ENCODE results near the gene TAF6L.
"Not testable (repeated sequence)": the region's sequence is repeated elsewhere in the genome, so short reads cannot be mapped to it uniquely, and the experiment has no call there.

TAF6L gene

DNA sequence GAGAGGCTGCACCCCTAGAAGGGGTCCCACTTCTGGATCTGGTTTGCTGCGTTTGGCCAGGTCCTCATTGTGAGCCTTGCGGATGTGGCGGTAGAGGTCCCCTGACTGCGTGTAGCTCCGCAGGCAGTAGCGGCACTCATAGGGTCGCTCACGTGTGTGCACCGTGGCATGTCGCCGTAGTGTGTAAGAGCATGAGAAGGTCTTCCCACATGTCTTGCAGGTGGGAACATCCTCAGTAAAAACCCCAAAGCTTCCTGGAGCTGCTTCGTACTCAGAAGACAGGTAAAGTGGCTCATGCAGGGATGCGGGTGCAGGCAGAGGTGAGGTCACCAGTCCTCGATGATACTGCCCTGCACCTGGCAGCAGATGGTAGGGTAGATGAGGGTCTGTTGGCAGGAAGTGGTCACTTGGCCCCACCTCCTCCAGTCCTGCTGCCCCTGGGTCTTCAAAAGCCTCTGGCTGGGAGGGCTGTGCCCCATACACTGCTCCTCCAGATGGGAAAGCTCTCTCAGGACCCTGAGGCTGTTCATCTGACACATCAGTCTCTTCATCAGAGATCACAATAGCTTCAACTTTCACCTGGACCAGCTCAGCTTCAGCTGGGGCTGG is 18.9 kb upstream of the TAF6L start:
- TF ChIP-seq, protein P1, sequence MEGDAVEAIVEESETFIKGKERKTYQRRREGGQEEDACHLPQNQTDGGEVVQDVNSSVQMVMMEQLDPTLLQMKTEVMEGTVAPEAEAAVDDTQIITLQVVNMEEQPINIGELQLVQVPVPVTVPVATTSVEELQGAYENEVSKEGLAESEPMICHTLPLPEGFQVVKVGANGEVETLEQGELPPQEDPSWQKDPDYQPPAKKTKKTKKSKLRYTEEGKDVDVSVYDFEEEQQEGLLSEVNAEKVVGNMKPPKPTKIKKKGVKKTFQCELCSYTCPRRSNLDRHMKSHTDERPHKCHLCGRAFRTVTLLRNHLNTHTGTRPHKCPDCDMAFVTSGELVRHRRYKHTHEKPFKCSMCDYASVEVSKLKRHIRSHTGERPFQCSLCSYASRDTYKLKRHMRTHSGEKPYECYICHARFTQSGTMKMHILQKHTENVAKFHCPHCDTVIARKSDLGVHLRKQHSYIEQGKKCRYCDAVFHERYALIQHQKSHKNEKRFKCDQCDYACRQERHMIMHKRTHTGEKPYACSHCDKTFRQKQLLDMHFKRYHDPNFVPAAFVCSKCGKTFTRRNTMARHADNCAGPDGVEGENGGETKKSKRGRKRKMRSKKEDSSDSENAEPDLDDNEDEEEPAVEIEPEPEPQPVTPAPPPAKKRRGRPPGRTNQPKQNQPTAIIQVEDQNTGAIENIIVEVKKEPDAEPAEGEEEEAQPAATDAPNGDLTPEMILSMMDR (IDR thresholded peaks at IDR 0.05; ENCODE audit: borderline replicate concordance, insufficient read depth, low read depth, low read length), result no peak

DNA sequence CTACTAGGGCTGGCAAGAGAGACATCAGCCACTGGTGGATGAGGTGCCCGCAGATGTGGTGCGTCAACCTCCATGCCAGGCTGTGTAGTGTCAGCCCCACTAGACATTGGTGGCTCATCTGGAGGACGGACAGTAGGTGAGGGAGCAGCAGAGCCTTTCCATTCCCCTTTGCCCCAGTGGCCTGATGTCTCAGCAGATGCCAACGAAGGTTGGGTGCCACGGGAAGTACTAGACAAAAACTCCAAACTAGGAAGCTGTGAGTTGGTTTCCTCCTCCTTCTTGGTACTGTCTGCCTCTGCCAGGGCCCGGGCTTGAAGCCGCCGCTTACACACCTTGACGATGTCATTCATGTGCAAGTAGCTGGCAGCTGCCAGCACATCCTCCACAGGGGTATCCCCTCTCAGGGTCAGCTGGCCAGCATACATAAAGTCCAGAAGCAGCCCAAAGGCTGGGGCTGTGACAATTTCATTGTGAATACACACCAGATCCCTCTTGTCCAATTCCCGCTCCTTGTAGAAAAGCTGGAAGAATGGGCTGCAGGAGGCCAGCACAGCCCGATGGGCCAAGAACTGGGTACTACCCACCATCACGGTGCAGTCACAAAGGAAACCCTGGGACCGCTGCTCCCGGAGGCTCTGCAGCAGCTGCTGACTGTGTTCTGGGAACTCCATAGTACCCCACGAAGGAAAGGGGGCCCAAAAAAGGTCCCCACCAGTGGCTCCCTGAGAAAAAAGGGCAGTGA is 18.0 kb upstream of the TAF6L start:
- TF ChIP-seq, protein P1 (IDR thresholded peaks at IDR 0.05; ENCODE audit: borderline replicate concordance, insufficient read depth, low read depth, low read length), result no peak
- H3K4me3 ChIP-seq (ENCODE audit: low read depth, low read length), result peak overlapping the region; percentile 70

More for the DNA sequence above, 18.9 kb upstream of the TAF6L start:
- H3K4me3 ChIP-seq (ENCODE audit: low read depth, low read length), result no peak overlapping the region

DNA sequence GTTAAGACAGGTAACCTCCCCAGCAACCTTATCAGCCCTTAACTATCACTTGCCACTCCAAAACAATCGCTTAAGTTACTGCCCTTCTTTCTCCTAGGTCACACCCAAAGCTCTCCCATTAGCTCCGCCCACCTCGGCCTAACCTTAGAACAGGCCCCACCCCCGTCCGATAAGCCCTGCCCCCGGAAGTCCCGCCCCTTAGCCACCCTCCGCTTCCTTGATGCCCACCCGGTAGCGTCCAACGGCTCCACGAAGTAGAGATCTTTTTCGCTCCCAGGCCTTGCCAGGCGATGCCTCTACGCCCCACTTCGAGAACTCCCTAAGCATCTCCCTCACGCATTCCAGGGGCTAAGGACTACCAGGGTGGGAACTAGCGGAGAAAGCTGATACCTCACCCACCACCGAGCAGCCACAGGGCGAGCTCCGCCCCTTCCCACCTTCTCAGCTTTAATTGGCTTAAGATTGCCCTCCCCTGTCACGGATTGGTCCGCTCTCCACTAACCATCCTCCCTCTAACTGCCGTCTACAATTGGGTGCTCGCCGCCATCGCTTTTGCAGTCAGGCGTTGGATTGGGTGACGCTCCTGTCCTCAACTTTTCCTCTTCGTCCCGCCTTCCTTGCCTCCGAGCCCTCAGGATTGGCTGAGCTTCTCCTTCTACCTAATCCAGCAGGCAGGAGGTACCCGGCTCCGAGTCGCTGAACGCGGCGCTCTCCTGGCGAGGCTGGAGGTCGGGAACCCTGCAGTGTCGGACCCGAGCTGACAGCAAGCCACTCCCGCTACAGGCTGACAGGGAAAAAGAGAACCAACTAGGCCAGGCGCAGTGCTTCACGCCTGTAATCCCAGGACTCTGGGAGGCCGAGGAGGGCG is 17.2 kb upstream of the TAF6L start, which contains the start of gene ZBTB3:
Gene ZBTB3 (minus strand): TSS at position 425 of the 868 bp plus-strand sequence. CDS start 496 bp downstream, outside the sequence.
- peak within 1 kb of the TSS; percentile 70 for H3K4me3 ChIP-seq (ENCODE audit: low read depth, low read length)
- TF ChIP-seq, protein P1 (IDR thresholded peaks at IDR 0.05; ENCODE audit: borderline replicate concordance, insufficient read depth, low read depth, low read length), result no peak

DNA sequence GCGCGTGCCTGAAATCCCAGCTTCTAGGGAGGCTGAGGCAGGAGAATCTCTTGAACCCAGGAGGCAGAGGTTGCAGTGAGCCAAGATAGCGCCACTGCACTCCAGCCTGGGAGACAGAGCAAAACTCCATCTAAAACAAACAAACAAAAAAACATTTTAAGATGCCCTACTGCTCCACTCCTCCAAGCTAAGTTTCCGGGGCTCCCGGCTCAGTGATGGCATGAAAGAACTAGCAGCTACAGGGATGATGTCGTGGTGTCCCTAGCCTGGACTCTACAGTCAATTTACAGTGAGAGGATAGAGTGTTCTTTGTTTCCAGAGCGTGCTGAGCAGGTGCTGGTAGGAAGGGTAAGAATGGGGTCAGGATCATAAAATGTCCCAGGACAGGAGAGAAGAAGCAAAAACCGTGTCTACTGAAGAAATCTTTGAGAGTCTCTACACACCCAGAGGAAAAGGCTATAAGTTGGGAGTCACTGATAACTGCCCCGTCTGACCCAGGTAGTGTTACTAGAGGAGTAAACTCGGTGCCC is 16.0 kb upstream of the TAF6L start:
- no peak overlapping the region for H3K4me3 ChIP-seq (ENCODE audit: low read depth, low read length)
- TF ChIP-seq, protein P1 (IDR thresholded peaks at IDR 0.05; ENCODE audit: borderline replicate concordance, insufficient read depth, low read depth, low read length), result no peak

DNA sequence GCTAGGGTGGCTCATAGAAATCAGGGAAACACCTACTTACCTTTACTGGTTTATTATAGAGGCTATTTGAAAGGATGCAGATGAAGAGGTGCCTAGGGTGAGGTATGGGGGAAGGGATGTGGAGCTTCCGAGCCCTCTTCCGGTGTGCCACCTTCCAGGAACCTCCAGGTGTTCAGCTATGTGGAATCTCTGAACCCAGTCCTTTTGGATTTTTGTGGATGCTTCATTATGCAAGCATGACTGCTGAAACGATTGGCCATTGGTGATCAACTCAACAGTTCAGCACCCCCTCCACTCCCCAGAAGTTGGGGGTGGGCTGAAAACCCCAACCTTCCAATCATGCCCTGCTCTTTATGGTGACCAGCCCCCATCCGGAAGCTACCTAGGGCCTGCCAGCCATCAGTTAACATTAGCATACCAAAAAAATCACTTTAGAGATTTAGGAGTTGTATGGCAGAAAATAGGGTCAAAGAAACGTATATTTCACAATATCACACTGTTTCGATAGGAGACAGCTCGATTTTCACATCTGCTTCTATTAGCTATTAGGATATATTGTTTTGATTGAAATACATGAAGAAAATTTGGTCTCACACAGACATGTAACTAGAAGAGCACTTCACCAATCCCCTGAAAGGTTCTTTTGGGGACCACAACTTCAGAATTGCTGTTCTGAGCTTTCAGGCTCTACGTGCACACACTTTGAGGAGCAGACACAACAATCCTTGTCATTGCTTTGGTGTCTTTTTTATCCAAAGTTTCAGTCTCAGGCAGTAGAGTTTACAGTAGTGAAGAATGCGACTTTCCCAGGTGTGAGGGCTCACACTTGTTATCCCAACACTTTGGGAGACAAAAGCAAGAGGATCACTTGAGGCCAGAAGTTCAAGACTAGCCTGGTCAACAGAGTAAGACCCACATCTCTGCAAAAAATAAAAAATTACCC is 13.1 kb upstream of the TAF6L start:
- H3K4me3 ChIP-seq (ENCODE audit: low read depth, low read length), result no peak overlapping the region
- TF ChIP-seq, protein P1 (IDR thresholded peaks at IDR 0.05; ENCODE audit: borderline replicate concordance, insufficient read depth, low read depth, low read length), result no peak

DNA sequence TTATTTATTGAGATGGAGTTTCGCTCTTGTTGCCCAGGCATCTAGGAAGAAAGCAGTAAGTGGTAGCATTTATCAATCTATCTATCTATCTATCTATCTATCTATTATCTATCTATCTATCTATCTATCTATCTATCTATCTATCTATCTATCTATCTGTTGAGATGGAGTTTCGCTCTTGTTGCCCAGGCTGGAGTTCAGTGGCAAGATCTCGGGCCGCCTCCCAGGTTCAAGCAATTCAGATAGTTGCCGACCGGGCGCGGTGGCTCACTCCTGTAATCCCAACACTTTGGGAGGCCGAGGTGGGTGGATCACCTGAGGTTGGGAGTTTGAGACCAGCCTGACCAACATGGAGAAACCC is 10.3 kb upstream of the TAF6L start:
- not testable (repeated sequence) for H3K4me3 ChIP-seq (ENCODE audit: low read depth, low read length)

Data from GM12875 (cell line).